Keratinocyte (primary cell): ENCODE data around the gene B4GALT2. TPM values are rescaled to one million over a fixed set of nuclear protein-coding genes. Genes with fewer than 3 reads are reported as not detected.

Experiments used
- DNase-seq: peaks from one replicate; pipeline ENCODE4 v3.0.0-alpha.2; 2011; ENCODE audit warnings: low read depth, missing footprints, low spot score
- FAIRE-seq: peaks from 2 replicates; lab custom pipeline; 2011; peaks lifted over from hg19 to GRCh38; lab: Jason Lieb, UNC
- H2AFZ ChIP-seq: 2 replicates; pipeline ENCODE4 v1.6.0; 2012; ENCODE audit warnings: low read length, control low read depth, inconsistent platforms; ENCODE audit not compliant: control insufficient read depth
- H3K27ac ChIP-seq: 2 replicates; pipeline ENCODE4 v1.5.1; 2011; ENCODE audit warnings: low read length; ENCODE audit not compliant: control insufficient read depth, insufficient read depth
- H3K27me3 ChIP-seq: 3 replicates; pipeline ENCODE4 v1.6.0; 2011; ENCODE audit warnings: low read length; ENCODE audit not compliant: control insufficient read depth, insufficient read depth; ENCODE audit errors: extremely low read depth
- H3K36me3 ChIP-seq, 2 experiments: 2 replicates in 1 of 2; 3 replicates in 1 of 2; pipeline ENCODE4 v1.5.1; 2011; ENCODE audit warnings: low read length in 2 of 2, mild to moderate bottlenecking in 1 of 2; ENCODE audit not compliant: control insufficient read depth in 2 of 2, insufficient read depth in 2 of 2; ENCODE audit errors: extremely low read depth in 1 of 2
- H3K4me1 ChIP-seq: 3 replicates; pipeline ENCODE4 v1.5.1; 2011; ENCODE audit warnings: low read length; ENCODE audit not compliant: control insufficient read depth, insufficient read depth; ENCODE audit errors: extremely low read depth
- H3K4me2 ChIP-seq: 3 replicates; pipeline ENCODE4 v1.6.0; 2011; ENCODE audit warnings: low read depth, low read length; ENCODE audit not compliant: control insufficient read depth, insufficient read depth; ENCODE audit errors: extremely low read depth
- H3K4me3 ChIP-seq, 3 experiments: fragments of 200-600 bp in 1 of 3; sonication (generic) in 1 of 3; 2 replicates in 2 of 3; 3 replicates in 1 of 3; pipeline ENCODE4 v1.5.1; 2011 to 2016; ENCODE audit warnings: low read length in 3 of 3, mild to moderate bottlenecking in 3 of 3, control low read depth in 2 of 3, inconsistent platforms in 1 of 3, low read depth in 1 of 3, mixed read lengths in 1 of 3, mixed run types in 1 of 3, moderate library complexity in 1 of 3; ENCODE audit not compliant: control insufficient read depth in 2 of 3, insufficient read depth in 2 of 3; ENCODE audit errors: extremely low read depth in 1 of 3
- H3K79me2 ChIP-seq: 2 replicates; pipeline ENCODE4 v1.6.0; 2012; ENCODE audit warnings: low read length; ENCODE audit not compliant: control insufficient read depth, insufficient read depth
- H3K9ac ChIP-seq: 3 replicates; pipeline ENCODE4 v1.6.0; 2011; ENCODE audit warnings: low read length; ENCODE audit not compliant: control insufficient read depth, insufficient read depth; ENCODE audit errors: extremely low read depth
- H3K9me1 ChIP-seq: 3 replicates; pipeline ENCODE4 v1.6.0; 2011; ENCODE audit warnings: low read length; ENCODE audit not compliant: control insufficient read depth, insufficient read depth; ENCODE audit errors: extremely low read depth
- H3K9me3 ChIP-seq: 2 replicates; pipeline ENCODE4 v1.5.1; 2012; ENCODE audit warnings: low read depth, low read length; ENCODE audit not compliant: control insufficient read depth
- H4K20me1 ChIP-seq: 3 replicates; pipeline ENCODE4 v1.6.0; 2011; ENCODE audit warnings: low read length; ENCODE audit not compliant: control insufficient read depth, insufficient read depth; ENCODE audit errors: extremely low read depth
- CTCF ChIP-seq, 3 experiments: IDR thresholded peaks in 1 of 3; conservative IDR thresholded peaks in 1 of 3; optimal IDR thresholded peaks in 1 of 3; 2 replicates in 2 of 3; 3 replicates in 1 of 3; pipeline versions ENCODE3 to v1.5.1; 2011; ENCODE audit warnings: low read length in 3 of 3, mild to moderate bottlenecking in 3 of 3, moderate library complexity in 2 of 3, control low read depth in 1 of 3, inconsistent platforms in 1 of 3; ENCODE audit not compliant: insufficient read depth in 2 of 3; ENCODE audit errors: extremely low read depth in 1 of 3
- EZH2 ChIP-seq: IDR thresholded peaks from one replicate; pipeline ENCODE4 v1.6.1; 2012; ENCODE audit warnings: inconsistent platforms, mild to moderate bottlenecking, low read length, moderate library complexity
- dilution Hi-C: fragments of 300-500 bp; cut with MboI; formaldehyde crosslinking; loops from one replicate; pipeline ENCODE4 v1.7.0; 2020; ENCODE audit warnings: low sequenced_read_pairs; ENCODE audit not compliant: extremely low pct_ligation_motif_present
- polyA plus RNA-seq, 5 experiments: library from polyadenylated mRNA; depleted of rRNA in 3 of 5; stranded (reverse) in 3 of 5; stranded (forward) in 1 of 5; unstranded in 1 of 5; fragments of >200 nt; gene quantifications; 1 replicate in 1 of 5; 2 replicates in 3 of 5; 3 replicates in 1 of 5; pipeline versions ENCODE4 v1.2.1 to v1.2.3, GENCODE V29; 2011 to 2012; ENCODE audit warnings: missing spikeins in 2 of 5, low read depth in 1 of 5, low replicate concordance in 1 of 5

Gene B4GALT2
- polyA plus RNA-seq, 1 donor (not counting 4 experiments of a cell fraction or from before 2014, with no cell fraction given) = 39.6 TPM

DNA sequence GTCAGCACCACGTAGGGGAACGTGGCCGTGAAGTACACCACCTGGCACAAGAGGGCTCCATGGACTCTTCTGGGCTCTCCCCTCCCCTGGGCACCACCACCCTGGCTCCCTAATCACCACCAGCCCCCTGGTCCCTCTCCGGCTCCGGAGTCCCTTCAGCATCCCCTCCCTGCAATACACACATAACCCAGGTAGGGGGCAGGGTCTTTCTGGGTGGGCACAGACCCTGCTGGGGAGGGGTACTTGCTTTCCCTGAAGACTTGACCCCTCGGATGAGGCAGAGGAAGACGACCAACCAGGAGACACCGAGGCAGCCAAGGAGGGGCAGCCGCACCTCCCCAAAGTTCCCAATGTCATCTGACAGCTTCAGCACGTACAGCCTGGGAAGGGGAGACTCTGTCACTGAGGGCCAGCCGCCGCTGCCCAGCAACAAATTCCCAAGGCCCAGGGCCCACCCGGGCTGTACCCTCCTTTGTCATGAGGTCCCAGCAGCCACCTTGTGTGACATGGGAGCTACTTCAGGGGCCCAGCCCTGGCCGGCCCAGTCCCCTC lies 23.7 kb downstream of the B4GALT2 start:
- TF ChIP-seq CTCF (optimal IDR thresholded peaks at IDR 0.05 in 1 of 3, IDR thresholded peaks at IDR 0.05 in 1 of 3, conservative IDR thresholded peaks at IDR 0.05 in 1 of 3; ENCODE audit: extremely low read depth in 1 of 3, insufficient read depth in 2 of 3, low read length in 3 of 3) (peak in 2 of 3 experiments; percentile 17 to 21), EZH2 (no peak)
- dilution Hi-C loops = no loop called here
- no peak for DNase-seq

GRCh38 chr1:44008259-44008658 lies 29.2 kb downstream of the B4GALT2 start:
- Histone ChIP-seq H3K79me2 (no peaks in the 10 kb centered on the region), H3K4me2 (no peak overlapping the region), H3K36me3 (peaks cover 0 to 7% of the 10 kb centered on the region in 2 experiments), H4K20me1 (no peaks in the 10 kb centered on the region), H2AFZ (no peak overlapping the region), H3K4me3 (no peak overlapping the region), H3K9me1 (no peaks in the 10 kb centered on the region), H3K27me3 (no peaks in the 10 kb centered on the region), H3K9me3 (no peaks in the 10 kb centered on the region), H3K9ac (no peak overlapping the region), H3K27ac (no peak overlapping the region), H3K4me1 (no peaks in the 10 kb centered on the region)
- dilution Hi-C loops = no loop called here
- DNase-seq (no peak), FAIRE-seq (no peak)
- TF ChIP-seq CTCF (optimal IDR thresholded peaks at IDR 0.05 in 1 of 3, IDR thresholded peaks at IDR 0.05 in 1 of 3, conservative IDR thresholded peaks at IDR 0.05 in 1 of 3; ENCODE audit: extremely low read depth in 1 of 3, insufficient read depth in 2 of 3, low read length in 3 of 3) = no peak
- TF ChIP-seq EZH2 = no peak

More for the DNA sequence above, 23.7 kb downstream of the B4GALT2 start:
- Histone ChIP-seq H3K27ac (no peak overlapping the region), H4K20me1 (no peaks in the 10 kb centered on the region), H3K9me1 (no peaks in the 10 kb centered on the region), H3K36me3 (peaks cover 1 to 8% of the 10 kb centered on the region in 2 experiments), H3K9me3 (no peaks in the 10 kb centered on the region), H3K4me1 (no peaks in the 10 kb centered on the region), H3K4me3 (no peak overlapping the region), H3K79me2 (no peaks in the 10 kb centered on the region), H2AFZ (no peak overlapping the region), H3K4me2 (no peak overlapping the region), H3K9ac (no peak overlapping the region), H3K27me3 (no peaks in the 10 kb centered on the region)
- no peak for FAIRE-seq
